IMR-90 (cell line): ENCODE results near the gene NCAM1. TPM values are rescaled to one million over a fixed set of nuclear protein-coding genes. Genes with fewer than 3 reads are reported as not detected.

Experiments
- microRNA-seq, 2 experiments: library from miRNA; stranded (forward) in 1 of 2; unstranded in 1 of 2; fragments of 10-50 nt in 1 of 2; fragments of <30 nt in 1 of 2; gene quantifications in 1 of 2; microRNA quantifications in 1 of 2; one replicate each; pipeline versions ENCODE3 to v1.1.0; 2013 to 2020; ENCODE audit not compliant: insufficient read depth in 1 of 2, insufficient read length in 1 of 2, unreplicated experiment in 1 of 2
- polyA plus RNA-seq, 3 experiments: library from polyadenylated mRNA; depleted of rRNA; stranded (reverse); fragments of >200 nt; gene quantifications; 2 replicates each; pipeline ENCODE4 v1.2.3, GENCODE V29; 2012; ENCODE audit warnings: low replicate concordance in 1 of 3
- small RNA-seq, 5 experiments: library from RNA; depleted of rRNA; stranded (forward); fragments of <200 nt; gene quantifications; one replicate each; pipeline ENCODE3, GENCODE V24; 2012
- total RNA-seq: library from RNA; depleted of rRNA; stranded (reverse); fragments of >200 nt; gene quantifications from 2 replicates; pipeline ENCODE4 v1.2.3, GENCODE V29; 2012

The NCAM1 gene
- total and polyA plus RNA-seq, 2 of the 4 experiments (the other 2 are of a cell fraction): 0.09 to 0.18 TPM

Small RNA genes lying within 50 kb of the gene (microRNA-seq; reads per million reads assigned to microRNA genes)
- gene RNU7-187P (ENCODE audit: insufficient read depth, insufficient read length): not detected

Small RNA genes lying within 50 kb of the gene (small RNA-seq; reads per million reads assigned to genes)
- gene RNU7-187P: 0 to 1.2 (median 0) reads per million in 5 experiments
